SK-N-SH treated with all-trans-retinoic acid at 6 μM for 48 hours (cell line): ENCODE results near the gene DOCK4.

Experiments
- BACH2 ChIP-seq: fragments of 250-450 bp; sonication (Bioruptor Pico); IDR thresholded peaks from 2 replicates; pipeline ENCODE4 v1.9.0; 2021; ENCODE audit warnings: mild to moderate bottlenecking, borderline replicate concordance
- CREB5 ChIP-seq: fragments of 250-450 bp; sonication (Bioruptor Pico); IDR thresholded peaks from 2 replicates; pipeline ENCODE4 v1.5.1; 2020; ENCODE audit warnings: low read depth, mild to moderate bottlenecking, moderate library complexity
- ESRRG ChIP-seq: fragments of 250-450 bp; sonication (Bioruptor Pico); IDR thresholded peaks from 2 replicates; pipeline ENCODE4 v1.6.1; 2021; ENCODE audit warnings: mild to moderate bottlenecking
- ISL1 ChIP-seq: fragments of 250-450 bp; sonication (Bioruptor Pico); IDR thresholded peaks from 2 replicates; pipeline ENCODE4 v2.1.2; 2022; ENCODE audit warnings: mild to moderate bottlenecking, moderate library complexity
- PATZ1 ChIP-seq: fragments of 250-450 bp; sonication (Bioruptor Pico); IDR thresholded peaks from 2 replicates; pipeline ENCODE4 v1.8.0; 2020; ENCODE audit warnings: mild to moderate bottlenecking, moderate library complexity, borderline replicate concordance
- PPARA ChIP-seq: fragments of 250-450 bp; sonication (Bioruptor Pico); IDR thresholded peaks from 2 replicates; pipeline ENCODE4 v1.5.0; 2020; ENCODE audit warnings: mild to moderate bottlenecking, borderline replicate concordance
- RARB ChIP-seq: fragments of 250-450 bp; sonication (Bioruptor Pico); IDR thresholded peaks from 2 replicates; pipeline ENCODE4 v1.8.0; 2021; ENCODE audit warnings: mild to moderate bottlenecking, moderate library complexity
- ZFP3 ChIP-seq: fragments of 250-450 bp; sonication (Bioruptor Pico); IDR thresholded peaks from 2 replicates; pipeline ENCODE4 v1.5.0; 2020; ENCODE audit warnings: mild to moderate bottlenecking, moderate library complexity
- ZNF8 ChIP-seq: fragments of 450-650 bp; formaldehyde crosslinking; IDR thresholded peaks from 2 replicates; pipeline ENCODE4 v1.5.0; 2020; ENCODE audit warnings: mild to moderate bottlenecking, moderate library complexity

DNA sequence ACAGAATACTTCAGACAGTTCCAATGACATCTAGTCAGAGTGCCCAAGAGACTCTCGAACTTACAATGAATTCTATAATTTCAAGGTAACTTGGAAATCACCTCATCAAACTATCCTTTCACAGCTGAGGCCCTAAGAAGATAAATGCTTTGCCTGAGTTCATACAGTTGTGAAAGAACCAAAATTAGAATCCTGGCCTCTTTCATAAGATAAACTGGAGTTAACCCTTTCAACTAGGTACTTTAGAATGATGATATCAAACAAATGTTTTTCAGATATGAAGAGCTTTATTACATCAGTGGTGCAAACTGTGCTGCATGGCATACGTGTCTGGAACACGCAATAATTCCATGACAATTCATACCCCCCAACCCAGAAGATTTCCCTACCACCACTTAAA is 17.9 kb downstream of the DOCK4 start:
- TF ChIP-seq CREB5 (CRISPR knock-in tag) (no peak), RARB (CRISPR knock-in tag) (no peak), PATZ1 (CRISPR knock-in tag) (no peak), PPARA (no peak), ZNF8 (CRISPR knock-in tag) (no peak), ZFP3 (CRISPR knock-in tag) (no peak), BACH2 (CRISPR knock-in tag) (no peak), ISL1 (CRISPR knock-in tag) (no peak), ESRRG (no peak)
